HG03196 (cell line): ENCODE measurements around the gene SDHC.

Source experiments
- ATAC-seq: cut with Tn5 transposase; IDR thresholded peaks from one replicate; pipeline ENCODE4 v1.9.1; 2021; ENCODE audit not compliant: unreplicated experiment

Gene SDHC, protein sequence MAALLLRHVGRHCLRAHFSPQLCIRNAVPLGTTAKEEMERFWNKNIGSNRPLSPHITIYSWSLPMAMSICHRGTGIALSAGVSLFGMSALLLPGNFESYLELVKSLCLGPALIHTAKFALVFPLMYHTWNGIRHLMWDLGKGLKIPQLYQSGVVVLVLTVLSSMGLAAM

DNA sequence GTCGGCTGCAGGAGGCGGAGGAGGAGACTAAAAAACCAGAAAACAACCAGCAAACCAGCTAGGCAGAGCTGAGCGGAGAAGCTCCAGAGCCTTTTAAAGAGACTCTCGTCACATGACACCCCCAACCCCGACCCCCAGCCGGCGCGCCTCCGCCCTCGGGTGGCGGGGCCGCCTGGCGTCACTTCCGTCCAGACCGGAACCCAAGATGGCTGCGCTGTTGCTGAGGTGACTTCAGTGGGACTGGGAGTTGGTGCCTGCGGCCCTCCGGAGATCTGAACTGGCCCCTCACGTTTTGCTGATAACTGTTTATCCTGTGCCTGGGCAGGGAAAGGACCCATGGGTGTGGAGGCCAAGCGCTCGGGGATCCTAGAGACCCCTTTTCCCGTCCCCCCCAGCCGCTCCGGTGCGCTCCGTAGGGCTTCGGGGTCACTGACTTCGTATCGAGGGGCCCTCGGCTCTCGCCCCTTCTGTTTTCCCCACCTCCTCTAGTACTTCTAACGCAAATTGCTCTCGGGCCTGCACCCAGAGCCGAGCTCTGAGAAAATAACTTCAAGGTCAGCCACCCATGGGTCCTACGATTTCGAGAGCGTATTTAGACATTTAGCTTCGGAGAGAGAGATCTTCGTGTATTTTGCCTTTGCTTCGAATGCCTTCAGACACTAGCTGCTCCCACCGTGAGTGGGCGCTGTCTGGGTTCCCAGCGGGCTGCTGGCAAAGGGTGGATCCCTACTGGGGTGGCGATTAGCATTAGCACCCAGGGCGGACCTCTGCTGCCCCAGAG, at the start of gene SDHC:
TSS of gene SDHC (plus strand) at position 181 of the 781 bp plus-strand sequence. CDS start at position 206, 25 bp downstream.
- ATAC-seq: peak; percentile 93

DNA sequence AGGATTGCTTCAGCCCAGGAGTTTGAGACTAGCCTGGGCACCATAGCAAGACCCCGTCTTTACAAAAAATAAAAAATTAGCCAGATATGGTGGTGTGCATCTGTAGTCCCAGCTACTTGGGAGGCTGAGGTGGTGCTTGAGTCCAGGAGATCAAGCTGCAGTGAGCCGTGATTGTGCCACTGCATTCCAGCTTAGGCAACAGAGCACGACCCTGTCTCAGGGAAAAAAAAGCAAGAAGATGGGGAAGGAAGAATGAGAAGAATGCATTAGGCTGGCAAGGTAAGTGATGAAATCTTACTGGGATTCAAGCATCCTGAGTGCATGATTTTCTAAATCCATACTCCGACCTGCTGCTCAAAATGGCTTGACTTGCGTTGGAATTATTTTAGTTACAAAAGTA, 48.9 kb upstream of the SDHC start:
- ATAC-seq: no peak

DNA sequence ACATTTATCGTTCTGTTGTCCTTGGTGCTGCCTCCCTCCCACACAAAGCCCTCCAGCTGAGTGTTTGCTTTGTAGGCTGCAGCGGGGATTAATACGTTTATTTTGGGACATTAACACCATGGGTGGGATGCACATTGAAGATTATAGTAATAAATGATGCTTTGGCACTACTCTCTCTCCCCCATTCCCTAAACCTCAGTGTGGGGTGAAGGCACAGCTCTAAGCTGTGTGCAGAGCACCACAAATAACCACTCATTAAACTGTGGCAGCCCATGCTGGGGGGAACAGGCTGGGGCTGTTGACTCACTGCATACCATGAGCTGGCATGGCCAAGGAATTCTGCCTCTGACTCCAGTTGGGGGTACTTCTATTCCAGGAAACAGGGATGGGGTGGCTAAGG, 48.0 kb upstream of the SDHC start:
- no peak for ATAC-seq

DNA sequence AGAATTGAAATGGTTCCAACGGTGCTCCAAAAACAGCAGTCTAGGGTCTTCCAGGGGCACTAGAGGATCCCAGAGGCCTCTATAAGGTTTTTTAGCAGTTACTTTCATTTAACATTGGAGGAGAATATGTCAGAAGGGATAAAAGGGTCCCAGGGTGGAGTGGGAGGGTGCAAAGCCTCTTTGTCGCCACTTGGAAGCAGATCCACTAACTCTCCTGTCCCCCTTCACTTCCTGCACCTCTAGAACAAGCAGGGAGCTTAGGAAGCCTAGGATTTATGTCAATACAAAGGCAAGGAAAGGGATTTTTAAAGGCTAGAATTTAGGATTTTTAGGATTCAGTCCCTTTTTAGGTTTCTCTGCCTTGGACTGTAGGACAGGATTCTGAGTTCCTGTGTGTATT, 47.3 kb upstream of the SDHC start:
- no peak for ATAC-seq

DNA sequence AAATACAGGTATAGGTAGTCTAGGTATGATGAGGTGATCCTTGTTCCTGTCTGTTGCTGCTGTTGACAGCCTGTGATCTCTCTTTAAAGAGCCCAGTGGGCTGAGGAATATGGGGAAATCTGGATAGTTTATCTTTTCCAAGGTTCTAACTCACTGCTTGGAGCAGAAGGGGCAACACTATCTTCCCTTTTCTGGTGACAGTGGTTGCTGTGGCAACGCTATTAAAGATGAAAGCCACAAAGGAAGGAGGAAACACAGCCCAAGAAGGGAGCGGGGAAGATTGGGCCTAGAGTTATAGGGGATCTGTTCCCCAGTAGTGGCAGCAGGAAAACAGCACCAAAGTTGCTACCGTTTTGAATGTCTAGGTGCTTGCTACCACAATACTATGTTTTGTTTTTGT, 46.9 kb upstream of the SDHC start:
- ATAC-seq: no peak

DNA sequence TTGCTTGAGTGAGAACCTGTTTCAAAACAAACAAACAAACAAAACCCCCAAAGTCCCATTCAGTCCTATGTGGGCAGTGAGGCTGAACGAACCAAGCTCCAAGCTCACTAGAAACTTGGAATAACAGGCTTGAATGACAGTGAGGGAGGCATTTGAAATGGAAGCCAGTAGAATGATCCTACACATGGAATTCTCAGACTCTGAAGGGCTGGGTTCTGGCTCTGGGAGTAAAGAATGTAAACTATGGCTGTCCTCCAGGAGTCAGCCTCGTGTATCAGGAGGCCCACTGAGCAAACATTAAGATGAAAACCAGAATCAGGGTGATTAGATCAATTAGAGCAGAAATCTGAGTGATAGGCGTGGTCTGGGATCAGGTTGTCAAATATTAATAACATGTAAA, 40.8 kb upstream of the SDHC start:
- no peak for ATAC-seq

DNA sequence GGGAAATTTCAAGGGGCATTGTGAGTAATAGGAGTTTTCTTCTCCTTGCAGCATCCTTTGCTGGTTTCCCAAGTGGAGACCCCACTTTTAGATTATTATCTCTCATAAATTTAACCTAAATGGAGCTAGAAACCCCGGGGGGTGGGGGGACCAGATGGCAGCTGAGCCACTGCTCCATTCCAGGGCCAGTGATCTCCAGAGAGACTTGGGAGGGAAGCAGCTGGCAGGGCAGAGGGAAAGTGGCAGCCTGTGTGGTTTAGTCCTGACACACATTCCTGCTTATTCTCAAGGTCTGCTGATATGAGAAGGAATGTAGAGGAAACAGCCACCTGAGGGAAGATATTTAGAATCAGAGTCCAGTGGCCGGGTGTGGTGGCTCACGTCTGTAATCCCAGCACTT, 39.3 kb upstream of the SDHC start:
- no peak for ATAC-seq

DNA sequence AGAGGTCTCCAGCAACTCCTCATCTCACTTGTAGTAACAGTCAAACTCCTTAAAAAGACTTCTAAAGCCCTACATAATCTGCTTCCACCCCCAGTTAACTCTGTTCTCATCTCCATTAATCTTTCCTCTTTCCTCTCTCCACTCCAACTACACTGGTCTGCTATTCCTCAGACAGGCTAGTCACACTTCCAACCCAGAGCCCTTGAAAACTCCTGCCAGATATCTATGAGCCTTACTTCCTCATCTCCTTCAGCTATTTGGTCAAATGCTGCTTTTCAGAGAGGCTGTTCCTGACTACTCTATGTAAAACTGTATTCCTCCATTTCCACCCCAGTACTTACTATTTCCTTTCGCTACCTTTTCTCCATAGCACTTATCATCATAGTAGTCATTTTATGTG, 31.2 kb upstream of the SDHC start:
- no peak for ATAC-seq

DNA sequence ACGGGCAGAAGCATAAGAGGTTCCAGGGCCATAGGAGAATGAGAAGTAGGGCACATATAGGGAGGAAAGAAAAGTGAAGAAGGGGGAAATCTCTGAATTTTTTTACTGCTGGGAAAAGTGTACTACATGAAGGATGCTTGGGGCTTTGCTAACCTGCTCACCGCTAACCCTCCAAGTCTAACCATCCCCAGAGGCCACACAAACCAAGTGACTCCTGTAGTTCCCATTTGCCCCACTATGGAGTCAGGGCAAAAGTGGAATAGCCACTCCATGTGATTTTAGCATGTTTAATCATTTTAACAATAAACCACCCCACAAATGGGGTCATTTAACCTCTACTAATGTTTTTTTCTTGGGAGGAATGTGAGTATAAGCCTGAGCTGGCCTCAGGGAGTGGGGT, 29.1 kb upstream of the SDHC start:
- no peak for ATAC-seq

DNA sequence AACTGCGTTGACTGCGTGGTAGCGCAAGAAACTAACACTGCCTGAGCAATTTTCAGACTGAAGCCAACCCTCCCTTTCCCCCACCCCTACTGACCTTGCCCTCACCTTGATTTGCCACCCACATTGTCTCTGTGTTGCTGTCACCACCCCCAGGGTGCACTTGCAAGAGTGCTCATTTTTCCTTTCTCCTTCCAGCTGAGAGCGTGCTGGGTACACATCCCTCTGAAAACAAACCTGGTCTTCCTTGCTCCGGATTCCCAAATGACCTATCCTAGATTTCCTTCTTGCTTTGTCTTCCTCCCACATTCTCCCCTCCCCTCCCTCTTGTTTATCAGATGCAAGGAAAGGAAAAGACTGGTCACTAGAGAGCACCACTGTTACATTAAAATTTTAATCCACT, 28.7 kb upstream of the SDHC start:
- ATAC-seq: no peak

DNA sequence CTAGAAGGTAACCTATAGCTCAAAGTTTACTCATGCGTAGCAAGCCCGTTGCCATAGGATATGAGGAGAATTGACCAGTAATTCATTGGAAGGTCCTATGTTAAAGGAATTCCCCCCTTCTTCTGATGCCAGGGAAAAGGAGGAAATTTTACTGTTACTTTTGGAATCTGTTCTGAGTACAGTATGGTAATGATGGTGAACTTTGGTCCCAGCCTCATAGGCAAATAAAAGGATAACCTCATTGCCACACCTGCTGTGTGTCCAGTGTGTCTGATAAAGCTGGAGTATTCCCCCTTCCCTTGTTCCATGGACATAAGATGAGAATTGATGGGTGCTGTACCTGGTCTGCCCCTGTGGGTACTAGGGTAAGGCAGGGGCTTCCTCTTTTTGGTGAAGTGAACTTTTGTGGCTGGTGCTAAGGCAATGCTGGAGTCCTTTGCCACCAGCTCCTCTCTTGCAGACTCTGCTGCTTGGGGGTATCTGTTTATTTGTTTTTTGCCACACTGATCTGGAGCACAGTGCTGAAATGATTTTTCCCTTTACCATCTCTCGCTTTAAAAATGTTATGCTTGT, 26.6 kb upstream of the SDHC start:
- ATAC-seq: no peak

DNA sequence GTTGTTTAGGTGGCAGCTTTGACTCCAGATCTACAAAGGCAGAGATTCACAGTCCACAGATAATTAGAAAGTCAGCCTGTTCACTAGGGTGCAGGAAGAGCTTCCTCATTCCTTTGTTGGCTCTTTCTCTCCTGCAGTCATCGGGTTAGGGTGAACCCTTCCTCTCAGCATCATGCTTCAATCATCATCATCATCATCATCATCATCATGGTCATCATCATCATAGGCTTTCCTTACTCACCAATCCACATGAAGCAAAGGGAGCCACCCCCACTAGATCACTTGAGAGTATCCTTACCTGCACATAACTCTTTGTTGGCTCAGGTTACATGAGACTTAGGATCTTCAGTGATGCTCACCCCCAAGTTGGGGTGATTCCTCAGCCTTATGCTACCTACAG, 23.4 kb upstream of the SDHC start:
- no peak for ATAC-seq

DNA sequence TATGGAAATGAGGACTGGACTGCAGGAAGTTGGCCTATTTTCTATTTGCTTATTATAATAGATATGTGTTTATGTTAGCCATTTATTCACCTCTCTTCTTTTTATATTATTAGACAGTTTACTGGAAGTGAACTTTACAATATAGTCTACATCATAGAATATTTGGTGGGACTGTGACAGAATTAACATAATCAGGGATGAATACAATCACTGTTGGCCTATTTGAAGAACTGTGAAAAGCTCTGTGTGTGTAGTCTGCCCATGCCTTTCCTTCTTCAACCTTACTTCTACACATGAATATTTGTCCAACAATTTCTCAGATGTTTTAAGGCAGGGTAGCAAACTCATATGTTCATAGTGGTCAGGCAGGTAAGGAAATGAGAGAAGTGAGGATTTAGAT, 16.8 kb upstream of the SDHC start:
- no peak for ATAC-seq

DNA sequence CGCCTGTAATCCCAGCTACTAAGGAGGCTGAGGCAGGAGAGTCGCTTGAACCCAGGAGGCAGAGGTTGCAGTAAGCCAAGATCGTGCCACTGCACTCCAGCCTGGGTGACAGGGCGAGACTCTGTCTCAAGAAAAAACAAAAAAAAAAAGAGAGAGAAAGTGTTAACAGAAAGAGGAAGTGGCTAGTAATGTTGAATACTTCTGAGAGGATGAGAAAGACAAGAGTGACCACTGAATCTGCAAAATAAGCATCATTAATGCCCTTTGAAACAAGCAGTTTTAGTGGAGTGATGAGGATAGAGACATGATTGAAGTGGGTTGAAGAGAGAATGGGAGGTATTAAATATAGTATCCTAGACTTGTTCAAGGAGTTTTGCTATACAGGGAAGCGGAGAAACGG, 16.1 kb upstream of the SDHC start:
- ATAC-seq: no peak

DNA sequence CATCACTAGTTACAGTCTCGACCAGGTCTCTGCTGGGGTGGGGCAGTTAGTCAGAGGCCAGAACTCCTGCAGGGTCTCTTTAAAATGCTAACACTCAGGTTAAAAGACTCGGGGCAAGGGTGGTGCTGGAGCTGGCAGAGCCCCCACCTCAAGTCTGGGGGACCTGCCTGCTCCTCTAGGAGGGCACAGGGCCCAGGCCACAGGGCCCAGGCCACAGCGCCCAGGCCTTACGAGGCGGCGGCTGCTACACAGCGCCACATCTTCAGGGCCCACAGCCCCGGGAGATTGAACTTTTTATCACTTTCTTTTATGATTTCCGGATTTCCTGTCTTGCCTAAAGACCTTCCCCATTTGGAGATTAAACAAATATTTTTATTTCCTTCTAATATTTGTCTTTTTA, 14.8 kb upstream of the SDHC start:
- ATAC-seq: no peak

DNA sequence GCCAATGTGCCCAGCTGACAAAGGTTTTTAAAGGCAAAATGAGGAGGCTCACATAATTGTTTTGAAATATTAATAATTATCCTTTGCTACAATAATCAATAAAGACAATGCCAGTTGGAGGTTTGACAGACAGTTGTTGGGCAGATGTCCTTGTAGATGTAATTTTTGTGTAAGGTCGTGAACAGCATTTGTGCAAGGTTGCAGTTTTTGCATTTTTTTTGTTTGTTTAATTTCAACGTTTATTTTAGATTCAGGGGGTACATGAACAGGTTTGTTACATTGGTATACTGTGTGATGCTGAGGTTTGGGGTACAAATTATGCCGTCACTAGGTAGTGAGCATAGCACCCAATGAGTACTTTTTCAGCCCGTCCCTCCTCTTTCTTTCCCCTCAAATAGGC, 13.7 kb upstream of the SDHC start:
- no peak for ATAC-seq

DNA sequence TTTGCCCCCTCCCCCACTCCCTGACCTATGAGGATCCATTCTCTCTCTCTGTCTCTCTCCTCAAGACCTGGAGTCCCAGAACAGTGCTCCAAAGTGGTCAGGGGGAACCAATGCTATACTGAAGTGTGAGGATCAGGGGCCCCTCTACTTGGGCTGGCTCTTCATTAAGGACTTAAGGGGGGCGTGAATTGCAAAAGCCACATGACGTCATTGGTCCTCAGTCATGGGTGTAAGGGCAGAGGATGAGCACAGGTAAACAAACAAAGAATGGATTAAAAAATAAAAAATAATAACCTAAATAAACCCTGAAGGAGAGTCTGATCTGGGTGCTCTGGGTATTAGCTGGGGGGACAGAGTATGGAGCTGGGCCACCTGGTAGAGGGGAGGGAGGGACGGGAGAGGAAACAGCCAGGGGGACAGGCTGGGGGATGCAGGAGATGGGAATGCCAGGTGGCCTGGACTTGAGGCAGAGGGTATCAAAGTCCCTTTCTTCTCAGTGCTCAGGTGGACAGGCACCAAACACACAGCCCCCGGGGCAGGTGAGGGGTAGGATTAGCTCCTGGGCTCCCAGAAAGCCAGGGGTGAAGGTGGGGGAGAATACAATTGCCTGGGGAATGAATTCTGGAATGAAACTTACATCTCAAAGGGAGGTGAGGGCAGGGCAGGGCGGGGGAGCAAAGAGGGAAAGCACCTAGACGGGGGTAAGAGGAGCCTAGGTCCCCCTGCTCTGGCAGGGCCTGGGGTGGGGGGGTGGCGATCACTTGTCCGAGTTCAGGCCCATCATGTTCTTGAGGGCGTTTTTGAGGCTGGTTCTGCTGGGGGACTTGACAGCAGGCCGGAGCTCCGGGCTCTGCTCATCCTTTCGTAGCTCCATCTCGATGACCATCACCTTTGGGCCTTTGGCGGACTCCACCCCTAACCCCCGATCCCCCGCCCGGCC, 9.0 kb upstream of the SDHC start:
- no peak for ATAC-seq

DNA sequence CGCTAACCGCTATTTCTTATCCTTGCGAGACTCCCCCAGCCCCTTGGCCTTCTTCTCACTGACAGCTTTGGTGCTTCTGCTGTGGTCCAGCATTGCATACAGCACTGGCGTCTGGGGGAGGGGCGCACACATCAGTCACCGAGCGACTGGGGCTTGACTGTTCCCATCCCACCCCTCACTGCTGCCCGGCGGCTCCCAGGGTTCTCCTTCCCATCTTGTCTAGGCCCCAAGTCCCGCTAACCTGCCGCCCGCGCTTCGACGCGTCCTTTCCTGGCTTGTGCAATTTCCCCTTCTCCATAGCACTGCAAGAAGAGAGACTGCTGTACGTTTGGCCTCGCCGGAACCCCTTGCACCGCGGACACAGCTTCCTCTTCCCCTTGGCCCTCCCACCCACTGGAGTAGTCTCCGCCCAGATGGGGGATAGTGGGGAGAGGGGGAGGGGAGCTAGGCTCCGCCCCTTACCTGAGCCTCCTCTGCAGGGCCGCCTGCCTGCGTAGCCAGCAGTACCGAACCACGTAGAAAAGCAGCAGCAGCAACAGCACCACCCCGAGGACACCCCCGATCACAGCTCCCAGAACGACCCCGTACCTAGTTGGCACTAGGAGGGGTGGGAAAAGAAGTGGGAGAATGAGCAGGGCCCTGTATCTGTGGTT, 8.2 kb upstream of the SDHC start:
- no peak for ATAC-seq

DNA sequence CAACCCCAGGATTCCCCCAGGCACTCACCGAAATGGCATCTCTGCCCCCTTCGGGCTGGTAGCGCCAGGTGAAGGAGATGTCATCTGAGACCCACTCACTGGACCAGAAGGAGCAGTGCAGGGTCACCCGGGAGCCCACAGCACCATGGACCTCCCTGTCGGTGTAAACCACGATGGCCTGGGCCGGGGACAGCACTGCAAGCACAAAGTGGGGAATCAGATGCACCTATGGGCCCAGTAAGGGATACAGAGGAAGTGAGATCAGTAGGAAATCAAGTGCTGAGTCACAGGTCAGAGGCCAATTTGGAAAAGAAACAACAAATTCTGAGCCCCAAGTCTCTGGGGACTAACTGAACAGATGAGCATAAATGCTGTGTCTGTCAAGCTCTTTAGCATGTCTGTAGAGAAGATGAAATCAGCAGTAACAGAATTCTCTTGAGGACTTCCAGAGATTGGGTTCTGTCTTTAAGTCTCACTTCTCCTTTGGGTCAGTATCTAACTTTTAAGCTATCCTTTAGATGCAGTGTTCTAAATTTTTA, 6.9 kb upstream of the SDHC start:
- ATAC-seq: no peak

DNA sequence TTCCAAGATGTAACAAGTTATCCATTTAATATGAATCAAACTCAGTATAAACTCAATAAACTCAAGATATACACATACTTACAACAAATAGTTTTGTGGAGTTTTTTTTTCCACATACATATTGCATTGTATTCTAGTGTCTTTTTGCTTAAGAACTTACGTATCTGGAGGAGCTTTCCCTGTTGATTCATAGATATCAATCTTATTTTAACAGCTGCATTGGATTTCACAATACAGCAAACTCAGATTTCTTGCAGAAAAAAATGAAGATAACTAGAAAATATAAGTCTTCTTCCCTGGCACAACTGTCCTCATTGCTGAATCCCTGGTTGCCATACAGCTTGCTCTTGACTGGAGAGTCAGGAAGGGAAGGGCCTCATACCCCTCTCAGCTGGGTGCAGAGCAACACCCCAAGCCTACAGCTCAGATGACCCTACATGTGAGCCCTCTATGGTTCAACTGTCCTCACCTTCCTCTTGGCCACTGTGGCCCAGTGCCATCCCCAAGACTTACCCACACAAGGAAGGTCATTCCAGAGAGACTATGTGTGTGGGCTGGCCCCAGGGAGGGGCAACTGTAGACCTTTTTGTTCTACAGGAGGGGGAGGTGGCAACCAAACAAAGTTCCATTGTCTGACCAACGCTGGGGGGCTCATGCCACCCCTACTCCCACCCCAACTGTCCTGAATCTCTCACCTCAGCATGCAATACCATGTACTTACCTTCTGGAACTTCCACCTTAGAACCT, 6.1 kb upstream of the SDHC start:
- no peak for ATAC-seq
